AG04450 (cell line): ENCODE results near the gene ZNF280B. TPM values are rescaled to one million over a fixed set of nuclear protein-coding genes. Genes with fewer than 3 reads are reported as not detected.
"Not testable (repeated sequence)": the region's sequence is repeated elsewhere in the genome, so short reads cannot be mapped to it uniquely, and the experiment has no call there.

Experiments used
- CTCF ChIA-PET: fragments of 300-600, 350-600 bp; formaldehyde crosslinking; extraction: SDS; loops from one replicate; lab custom pipeline; 2022; ENCODE audit warnings: antibody characterized with exemption, inconsistent platforms; lab: Charles Lee
- POLR2A ChIA-PET: fragments of 350-600 bp; formaldehyde crosslinking; extraction: SDS; loops from one replicate; lab custom pipeline; 2021; ENCODE audit warnings: antibody characterized with exemption, inconsistent platforms; lab: Yijun Ruan, JAX
- DNase-seq: peaks from one replicate; pipeline ENCODE4 v3.0.0-alpha.2; 2011; ENCODE audit warnings: low read depth, low spot score
- H3K27ac ChIP-seq: one replicate; pipeline ENCODE4 v1.5.1; 2012; ENCODE audit warnings: low read depth, low read length, control low read depth
- H3K27me3 ChIP-seq: one replicate; pipeline ENCODE4 v1.6.0; 2012; ENCODE audit warnings: low read length; ENCODE audit not compliant: control insufficient read depth, insufficient read depth
- H3K4me3 ChIP-seq: 2 replicates; pipeline ENCODE4 v1.5.1; 2011; ENCODE audit warnings: mild to moderate bottlenecking, low read depth, low read length, control low read depth
- H3K9me3 ChIP-seq: 2 replicates; pipeline ENCODE4 v1.5.1; 2012; ENCODE audit warnings: low read length; ENCODE audit not compliant: control insufficient read depth, insufficient read depth
- CTCF ChIP-seq: IDR thresholded peaks from 2 replicates; pipeline ENCODE4 v1.5.1; 2011; ENCODE audit warnings: low read depth, low read length, control low read depth, inconsistent platforms
- polyA plus RNA-seq: library from polyadenylated mRNA; depleted of rRNA; stranded (reverse); fragments of >200 nt; gene quantifications from 2 replicates; pipeline ENCODE4 v1.2.3, GENCODE V29; 2011

Gene ZNF280B
- polyA plus RNA-seq, 1 experiment = 2.3 TPM

DNA sequence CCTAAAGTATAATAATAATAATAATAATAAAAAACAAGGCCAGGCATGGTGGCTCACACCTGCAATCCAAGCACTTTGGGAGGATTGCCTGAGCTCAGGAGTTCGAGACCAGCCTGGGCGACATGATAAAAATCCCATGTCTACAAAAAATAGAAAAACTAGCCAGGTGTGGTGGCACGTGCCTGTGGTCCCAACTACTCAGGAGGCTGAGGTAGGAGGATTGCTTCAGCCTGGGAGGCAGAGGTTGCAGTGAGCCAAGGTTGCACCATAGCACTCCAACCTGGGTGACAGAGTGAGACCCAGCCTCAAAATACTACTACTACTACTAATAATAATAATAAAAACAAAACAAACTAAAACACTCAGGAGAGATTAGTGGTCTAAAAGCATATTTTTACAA lies 27.1 kb upstream of the ZNF280B start:
- POLR2A ChIA-PET = no interaction called here
- CTCF ChIA-PET = no interaction called here

DNA sequence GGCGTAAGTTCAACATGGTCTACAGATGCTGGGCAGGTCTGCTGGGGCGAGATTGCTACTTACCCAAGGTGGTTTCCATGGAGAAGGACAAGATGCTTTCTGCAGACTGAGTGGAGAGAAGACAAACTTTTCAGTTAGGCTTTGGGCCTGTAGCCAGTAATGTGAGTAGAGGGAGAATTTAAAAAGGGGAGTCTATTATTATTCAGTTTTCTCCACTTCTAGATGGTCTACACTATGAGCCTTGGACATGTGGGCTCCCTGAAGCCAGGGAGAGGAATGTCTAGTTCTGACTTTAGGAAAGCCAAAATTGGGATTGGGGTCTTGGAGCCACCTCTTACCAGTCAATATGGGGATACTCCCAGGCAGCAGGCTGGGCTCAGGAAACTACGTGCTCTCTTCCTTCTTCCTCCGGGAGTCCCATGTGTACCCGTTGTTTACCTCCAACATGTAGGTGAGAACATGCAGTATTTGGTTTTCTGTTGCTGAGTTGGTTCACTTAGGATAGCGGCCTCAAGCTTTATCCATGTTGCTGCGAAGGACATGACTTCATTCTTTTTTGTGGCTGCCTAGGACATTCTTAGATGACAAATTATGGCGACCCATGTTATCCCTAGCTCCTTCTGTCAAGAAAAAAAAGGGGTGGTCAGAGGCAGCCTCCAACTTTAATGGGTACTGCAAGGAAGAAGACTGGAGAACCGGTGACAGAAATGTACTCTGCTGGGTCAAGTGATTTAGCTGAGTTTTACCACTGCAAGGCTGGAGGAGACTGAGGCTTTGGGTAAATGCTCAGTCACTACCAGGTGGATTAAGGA lies 26.3 kb upstream of the ZNF280B start:
- Histone ChIP-seq H3K27me3 (no peaks in the 10 kb centered on the region), H3K9me3 (no peaks in the 10 kb centered on the region), H3K4me3 (no peak overlapping the region), H3K27ac (no peak overlapping the region)
- CTCF ChIA-PET = no interaction called here
- POLR2A ChIA-PET = no interaction called here
- TF ChIP-seq CTCF = no peak
- no peak for DNase-seq

More for the DNA sequence above, 27.1 kb upstream of the ZNF280B start:
- Histone ChIP-seq H3K9me3 (no peaks in the 10 kb centered on the region), H3K27me3 (no peaks in the 10 kb centered on the region), H3K27ac (no peak overlapping the region), H3K4me3 (no peak overlapping the region)
- DNase-seq = no peak
- no peak for TF ChIP-seq CTCF

GRCh38 chr22:22533863-22534262 lies 25.3 kb upstream of the ZNF280B start:
- no peak for TF ChIP-seq CTCF
- Histone ChIP-seq H3K27ac (no peak overlapping the region), H3K9me3 (no peaks in the 10 kb centered on the region), H3K4me3 (no peak overlapping the region), H3K27me3 (no peaks in the 10 kb centered on the region)
- no peak for DNase-seq
- ChIA-PET CTCF (interaction anchor here (0.6 kb wide), 1 partner anchor 57 kb away, joined by 4 read pairs; no protein-coding TSS in a partner anchor), POLR2A (no interaction called here)

- POLR2A ChIA-PET = no interaction called here
- H3K9me3 ChIP-seq = no peaks in the 10 kb centered on the region
- TF ChIP-seq CTCF = no peak
- DNase-seq = no peak
- CTCF ChIA-PET = interaction anchor here (0.6 kb wide), 1 partner anchor 57 kb away, joined by 4 read pairs; no protein-coding TSS in a partner anchor
- H3K4me3 ChIP-seq = no peak overlapping the region
- H3K27me3 ChIP-seq = no peaks in the 10 kb centered on the region
- H3K27ac ChIP-seq = no peak overlapping the region
Measured at GRCh38 chr22:22533417-22533816, 24.9 kb upstream of the ZNF280B start.

- H3K4me3 ChIP-seq, POLR2A ChIA-PET, H3K27me3 ChIP-seq, DNase-seq, H3K9me3 ChIP-seq, CTCF ChIA-PET, H3K27ac ChIP-seq: not testable (repeated sequence)
Measured at GRCh38 chr22:22532547-22533071, 24.1 kb upstream of the ZNF280B start.
